WTC11 (cell line): ENCODE measurements around the gene TBC1D4.

Source experiments
- ATF1 ChIP-seq: sonication (generic); formaldehyde crosslinking; IDR thresholded peaks from 2 replicates; pipeline ENCODE4 v1.8.1; 2023; ENCODE audit warnings: mild to moderate bottlenecking, moderate library complexity, missing genetic modification reagents
- CREB1 ChIP-seq: sonication (generic); formaldehyde crosslinking; IDR thresholded peaks from 2 replicates; pipeline ENCODE4 v1.8.0; 2023; ENCODE audit warnings: mild to moderate bottlenecking, missing genetic modification reagents
- ELF4 ChIP-seq: sonication (generic); formaldehyde crosslinking; IDR thresholded peaks from 2 replicates; pipeline ENCODE4 v1.8.1; 2022; ENCODE audit warnings: low read depth, mild to moderate bottlenecking, moderate library complexity, missing genetic modification reagents
- FOXP1 ChIP-seq: sonication (generic); formaldehyde crosslinking; IDR thresholded peaks from 2 replicates; pipeline ENCODE4 v1.8.0; 2022; ENCODE audit warnings: missing genetic modification reagents, mild to moderate bottlenecking, moderate library complexity, borderline replicate concordance
- JUN ChIP-seq: sonication (generic); formaldehyde crosslinking; IDR thresholded peaks from 2 replicates; pipeline ENCODE4 v1.8.0; 2023; ENCODE audit warnings: mild to moderate bottlenecking, missing genetic modification reagents
- NFE2L1 ChIP-seq: sonication (generic); formaldehyde crosslinking; IDR thresholded peaks from 2 replicates; pipeline ENCODE4 v1.8.1; 2023; ENCODE audit warnings: missing genetic modification reagents
- NR2C2 ChIP-seq: sonication (generic); formaldehyde crosslinking; IDR thresholded peaks from 2 replicates; pipeline ENCODE4 v1.8.0; 2022; ENCODE audit warnings: mild to moderate bottlenecking, missing genetic modification reagents
- SMAD3 ChIP-seq: sonication (generic); formaldehyde crosslinking; IDR thresholded peaks from 2 replicates; pipeline ENCODE4 v1.8.0; 2022; ENCODE audit warnings: missing genetic modification reagents, mild to moderate bottlenecking, borderline replicate concordance
- SP1 ChIP-seq: sonication (generic); formaldehyde crosslinking; conservative IDR thresholded peaks from 2 replicates; pipeline ENCODE4 v1.8.1; 2022; ENCODE audit warnings: missing genetic modification reagents
- ZNF423 ChIP-seq: fragments of 250-450 bp; sonication (Bioruptor Pico); IDR thresholded peaks from 2 replicates; pipeline ENCODE4 v2.1.2; 2022; ENCODE audit warnings: mild to moderate bottlenecking, moderate library complexity
- TF ChIP-seq, protein P1 (sequence below): fragments of 200-600 bp; IDR thresholded peaks from 2 replicates; pipeline ENCODE4 v1.8.0; 2022; ENCODE audit warnings: antibody characterized with exemption
- TF ChIP-seq, protein P2 (sequence below): fragments of 250-450 bp; sonication (Bioruptor Pico); IDR thresholded peaks from 2 replicates; pipeline ENCODE4 v1.9.0; 2021; ENCODE audit warnings: mild to moderate bottlenecking
- TF ChIP-seq, protein P3 (sequence below): sonication (generic); formaldehyde crosslinking; conservative IDR thresholded peaks from 2 replicates; pipeline ENCODE4 v1.8.1; 2022; ENCODE audit warnings: mild to moderate bottlenecking, missing genetic modification reagents
- TF ChIP-seq, protein P4 (sequence below): sonication (generic); formaldehyde crosslinking; IDR thresholded peaks from 2 replicates; pipeline ENCODE4 v1.8.1; 2022; ENCODE audit warnings: low read depth, missing genetic modification reagents, borderline replicate concordance

DNA sequence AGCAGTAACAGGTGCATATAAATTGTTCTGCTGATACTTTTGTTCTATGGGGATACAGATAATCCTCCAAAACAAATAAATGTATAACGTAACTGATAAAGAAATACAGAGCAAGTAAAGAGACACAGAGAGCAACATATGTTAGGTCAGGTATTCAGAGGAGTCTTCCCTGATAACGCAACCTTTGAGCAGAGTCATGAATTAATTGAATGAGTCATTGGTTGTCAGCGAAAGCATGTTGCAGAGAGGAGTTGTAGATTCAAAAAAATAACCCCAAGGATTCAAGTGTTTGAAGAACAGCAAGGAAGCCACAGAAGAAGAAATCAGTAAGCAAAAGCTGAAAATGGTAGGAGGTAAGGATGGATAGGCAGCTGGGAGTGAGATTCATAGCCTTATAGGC is 245.2 kb downstream of the TBC1D4 start:
- TF ChIP-seq JUN (CRISPR knock-in tag) (no peak), SMAD3 (no peak), CREB1 (CRISPR knock-in tag) (no peak), ELF4 (no peak), ZNF423 (no peak), SP1 (CRISPR knock-in tag) (no peak), NR2C2 (CRISPR knock-in tag) (no peak), NFE2L1 (no peak), ATF1 (CRISPR knock-in tag) (no peak), FOXP1 (no peak)
- TF ChIP-seq, protein P1, sequence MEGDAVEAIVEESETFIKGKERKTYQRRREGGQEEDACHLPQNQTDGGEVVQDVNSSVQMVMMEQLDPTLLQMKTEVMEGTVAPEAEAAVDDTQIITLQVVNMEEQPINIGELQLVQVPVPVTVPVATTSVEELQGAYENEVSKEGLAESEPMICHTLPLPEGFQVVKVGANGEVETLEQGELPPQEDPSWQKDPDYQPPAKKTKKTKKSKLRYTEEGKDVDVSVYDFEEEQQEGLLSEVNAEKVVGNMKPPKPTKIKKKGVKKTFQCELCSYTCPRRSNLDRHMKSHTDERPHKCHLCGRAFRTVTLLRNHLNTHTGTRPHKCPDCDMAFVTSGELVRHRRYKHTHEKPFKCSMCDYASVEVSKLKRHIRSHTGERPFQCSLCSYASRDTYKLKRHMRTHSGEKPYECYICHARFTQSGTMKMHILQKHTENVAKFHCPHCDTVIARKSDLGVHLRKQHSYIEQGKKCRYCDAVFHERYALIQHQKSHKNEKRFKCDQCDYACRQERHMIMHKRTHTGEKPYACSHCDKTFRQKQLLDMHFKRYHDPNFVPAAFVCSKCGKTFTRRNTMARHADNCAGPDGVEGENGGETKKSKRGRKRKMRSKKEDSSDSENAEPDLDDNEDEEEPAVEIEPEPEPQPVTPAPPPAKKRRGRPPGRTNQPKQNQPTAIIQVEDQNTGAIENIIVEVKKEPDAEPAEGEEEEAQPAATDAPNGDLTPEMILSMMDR, result no peak
- TF ChIP-seq, protein P2, sequence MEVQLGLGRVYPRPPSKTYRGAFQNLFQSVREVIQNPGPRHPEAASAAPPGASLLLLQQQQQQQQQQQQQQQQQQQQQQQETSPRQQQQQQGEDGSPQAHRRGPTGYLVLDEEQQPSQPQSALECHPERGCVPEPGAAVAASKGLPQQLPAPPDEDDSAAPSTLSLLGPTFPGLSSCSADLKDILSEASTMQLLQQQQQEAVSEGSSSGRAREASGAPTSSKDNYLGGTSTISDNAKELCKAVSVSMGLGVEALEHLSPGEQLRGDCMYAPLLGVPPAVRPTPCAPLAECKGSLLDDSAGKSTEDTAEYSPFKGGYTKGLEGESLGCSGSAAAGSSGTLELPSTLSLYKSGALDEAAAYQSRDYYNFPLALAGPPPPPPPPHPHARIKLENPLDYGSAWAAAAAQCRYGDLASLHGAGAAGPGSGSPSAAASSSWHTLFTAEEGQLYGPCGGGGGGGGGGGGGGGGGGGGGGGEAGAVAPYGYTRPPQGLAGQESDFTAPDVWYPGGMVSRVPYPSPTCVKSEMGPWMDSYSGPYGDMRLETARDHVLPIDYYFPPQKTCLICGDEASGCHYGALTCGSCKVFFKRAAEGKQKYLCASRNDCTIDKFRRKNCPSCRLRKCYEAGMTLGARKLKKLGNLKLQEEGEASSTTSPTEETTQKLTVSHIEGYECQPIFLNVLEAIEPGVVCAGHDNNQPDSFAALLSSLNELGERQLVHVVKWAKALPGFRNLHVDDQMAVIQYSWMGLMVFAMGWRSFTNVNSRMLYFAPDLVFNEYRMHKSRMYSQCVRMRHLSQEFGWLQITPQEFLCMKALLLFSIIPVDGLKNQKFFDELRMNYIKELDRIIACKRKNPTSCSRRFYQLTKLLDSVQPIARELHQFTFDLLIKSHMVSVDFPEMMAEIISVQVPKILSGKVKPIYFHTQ (CRISPR knock-in tag), result no peak
- TF ChIP-seq, protein P3, sequence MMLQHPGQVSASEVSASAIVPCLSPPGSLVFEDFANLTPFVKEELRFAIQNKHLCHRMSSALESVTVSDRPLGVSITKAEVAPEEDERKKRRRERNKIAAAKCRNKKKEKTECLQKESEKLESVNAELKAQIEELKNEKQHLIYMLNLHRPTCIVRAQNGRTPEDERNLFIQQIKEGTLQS, result no peak
- TF ChIP-seq, protein P4, sequence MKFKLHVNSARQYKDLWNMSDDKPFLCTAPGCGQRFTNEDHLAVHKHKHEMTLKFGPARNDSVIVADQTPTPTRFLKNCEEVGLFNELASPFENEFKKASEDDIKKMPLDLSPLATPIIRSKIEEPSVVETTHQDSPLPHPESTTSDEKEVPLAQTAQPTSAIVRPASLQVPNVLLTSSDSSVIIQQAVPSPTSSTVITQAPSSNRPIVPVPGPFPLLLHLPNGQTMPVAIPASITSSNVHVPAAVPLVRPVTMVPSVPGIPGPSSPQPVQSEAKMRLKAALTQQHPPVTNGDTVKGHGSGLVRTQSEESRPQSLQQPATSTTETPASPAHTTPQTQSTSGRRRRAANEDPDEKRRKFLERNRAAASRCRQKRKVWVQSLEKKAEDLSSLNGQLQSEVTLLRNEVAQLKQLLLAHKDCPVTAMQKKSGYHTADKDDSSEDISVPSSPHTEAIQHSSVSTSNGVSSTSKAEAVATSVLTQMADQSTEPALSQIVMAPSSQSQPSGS (CRISPR knock-in tag), result no peak
